ENCODE results near the gene STEAP2.
A peak's percentile ranks its signal among the peaks of the same experiment; 100 is the strongest.
"Not testable (repeated sequence)": the region's sequence is repeated elsewhere in the genome, so short reads cannot be mapped to it uniquely, and the experiment has no call there.

STEAP2 gene

GRCh38 chr7:90211391-90212148 is at the start of gene STEAP2:
Gene STEAP2, plus strand, starts transcription at chr7:90211740. Its CDS starts 13,343 bp downstream, at chr7:90225083.
- peak; percentile 2 to 18 (median 11) for DNase-seq (ENCODE audit: low read depth in 2 of 3, low spot score in 2 of 3)

GRCh38 chr7:90163534-90163933 is 48.0 kb upstream of the STEAP2 start:
- DNase-seq (ENCODE audit: low read depth in 2 of 3, low spot score in 2 of 3): no peak

GRCh38 chr7:90165724-90166123 is 45.8 kb upstream of the STEAP2 start:
- DNase-seq (ENCODE audit: low read depth in 2 of 3, low spot score in 2 of 3): no peak

- DNase-seq (ENCODE audit: low read depth in 2 of 3, low spot score in 2 of 3): no peak
Observed at GRCh38 chr7:90166153-90166552, 45.4 kb upstream of the STEAP2 start.

DNA sequence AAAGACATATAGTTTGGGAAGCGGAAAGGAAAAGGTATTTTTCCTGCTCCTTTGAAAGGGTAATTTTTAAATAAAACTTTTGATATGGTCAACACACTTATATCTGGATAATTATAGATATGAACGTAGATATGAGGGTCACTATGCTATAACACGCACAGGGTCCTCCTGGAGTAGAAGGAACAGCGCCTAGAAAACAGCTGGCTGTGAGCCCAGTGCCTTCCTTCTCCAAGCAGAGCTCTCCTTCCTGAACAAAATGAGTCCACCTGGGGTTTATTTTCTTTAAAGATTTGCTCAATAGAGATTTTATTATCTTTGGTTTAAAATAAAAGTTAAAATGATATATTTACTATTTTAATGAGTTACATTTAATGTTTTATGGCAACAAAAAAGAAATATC is 44.2 kb upstream of the STEAP2 start:
- DNase-seq (ENCODE audit: low read depth in 2 of 3, low spot score in 2 of 3): no peak

DNA sequence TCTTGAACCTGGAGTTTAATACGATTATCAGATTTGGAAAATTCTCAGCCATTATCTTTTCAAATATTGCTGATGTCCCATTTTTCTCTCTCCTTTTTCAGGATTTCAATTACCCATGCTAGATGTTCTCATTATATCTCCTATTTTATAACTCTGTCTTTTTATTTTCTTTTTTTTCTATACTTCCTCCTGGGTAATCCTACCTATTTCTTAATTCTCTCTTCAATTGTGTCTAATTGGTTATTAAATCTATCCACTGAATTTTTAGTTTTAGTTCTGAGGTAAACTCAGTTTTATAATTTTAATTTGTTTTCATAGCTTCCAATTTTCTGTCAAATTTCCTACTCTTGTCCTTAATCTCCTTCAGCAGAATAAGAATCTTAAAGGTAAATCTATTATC is 41.6 kb upstream of the STEAP2 start:
- DNase-seq (ENCODE audit: low read depth in 2 of 3, low spot score in 2 of 3): no peak

DNA sequence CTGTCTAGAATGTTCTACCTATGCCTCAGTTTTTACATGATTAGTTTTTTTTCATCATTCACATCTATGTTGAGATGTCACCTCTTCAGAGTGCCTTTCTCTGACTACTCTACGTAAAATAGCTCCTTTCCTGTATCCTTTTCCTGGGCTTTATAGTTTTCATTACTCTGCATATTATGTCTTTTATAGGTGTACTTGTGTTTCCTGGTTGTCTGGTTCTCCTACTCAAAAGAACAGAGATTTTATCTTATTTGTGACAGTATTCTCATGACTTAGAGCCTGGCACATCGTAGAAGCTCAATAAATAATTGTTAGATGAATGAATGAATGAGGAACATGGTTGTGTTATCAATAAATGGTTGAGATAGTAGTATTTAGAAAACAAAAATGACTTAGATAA is 39.4 kb upstream of the STEAP2 start:
- no peak for DNase-seq (ENCODE audit: low read depth in 2 of 3, low spot score in 2 of 3)

GRCh38 chr7:90172624-90173023 is 38.9 kb upstream of the STEAP2 start:
- no peak for DNase-seq (ENCODE audit: low read depth in 2 of 3, low spot score in 2 of 3)

DNA sequence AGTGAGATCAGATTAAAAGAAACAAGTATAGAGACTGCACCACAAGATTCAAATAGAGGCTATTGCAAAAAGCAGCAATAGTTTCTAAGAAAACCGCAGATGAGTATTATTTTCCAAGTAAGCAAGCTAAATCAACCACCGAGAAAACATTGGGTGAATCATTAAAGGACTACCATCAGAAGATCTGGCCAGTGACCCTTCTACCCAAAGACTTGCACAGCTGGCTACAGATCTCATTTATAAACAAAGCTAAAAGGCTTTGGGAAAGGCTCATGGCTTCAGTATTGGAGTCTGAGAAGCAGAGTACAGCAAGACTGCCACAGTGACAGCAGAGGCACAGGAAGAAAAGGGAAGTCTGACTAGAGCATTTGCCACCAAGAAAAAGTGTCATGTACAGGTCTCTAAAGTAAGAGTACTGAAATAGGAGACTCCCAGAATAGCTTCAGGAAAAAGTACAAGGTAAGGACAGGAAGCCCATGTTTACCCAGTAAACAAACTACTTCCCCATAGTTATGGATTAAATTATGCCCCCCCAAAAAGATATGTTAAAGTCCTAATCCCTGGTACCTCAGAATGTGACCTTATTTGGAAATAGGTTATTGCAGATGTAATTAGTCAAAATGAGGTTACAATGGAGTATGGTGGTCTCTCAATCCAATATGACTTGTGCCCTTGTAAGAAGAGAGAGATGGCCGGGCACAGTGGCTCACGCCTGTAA is 38.3 kb upstream of the STEAP2 start:
- no peak for DNase-seq (ENCODE audit: low read depth in 2 of 3, low spot score in 2 of 3)

GRCh38 chr7:90175667-90176066 is 35.9 kb upstream of the STEAP2 start:
- no peak for DNase-seq (ENCODE audit: low read depth in 2 of 3, low spot score in 2 of 3)

DNA sequence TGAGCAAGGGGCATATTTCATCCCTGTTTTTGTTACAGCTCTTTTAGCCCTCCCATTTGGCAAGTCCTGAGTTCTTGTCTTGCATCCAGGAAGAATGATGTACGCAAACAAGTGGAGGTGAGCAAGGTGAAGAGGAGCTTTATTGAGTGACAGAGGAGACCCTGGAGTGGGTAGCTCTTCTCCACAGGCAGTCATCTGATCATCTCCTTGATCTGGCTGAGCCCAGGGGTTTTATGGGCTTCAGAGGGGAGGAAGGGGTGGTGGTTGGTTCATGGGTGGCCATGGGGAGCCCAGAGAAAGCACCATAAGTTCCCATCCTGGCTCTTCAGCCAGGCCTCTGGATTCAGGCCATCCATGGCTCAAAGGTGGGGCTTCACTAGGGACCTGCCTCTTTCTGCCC is 35.3 kb upstream of the STEAP2 start:
- DNase-seq (ENCODE audit: low read depth in 2 of 3, low spot score in 2 of 3): no peak

DNA sequence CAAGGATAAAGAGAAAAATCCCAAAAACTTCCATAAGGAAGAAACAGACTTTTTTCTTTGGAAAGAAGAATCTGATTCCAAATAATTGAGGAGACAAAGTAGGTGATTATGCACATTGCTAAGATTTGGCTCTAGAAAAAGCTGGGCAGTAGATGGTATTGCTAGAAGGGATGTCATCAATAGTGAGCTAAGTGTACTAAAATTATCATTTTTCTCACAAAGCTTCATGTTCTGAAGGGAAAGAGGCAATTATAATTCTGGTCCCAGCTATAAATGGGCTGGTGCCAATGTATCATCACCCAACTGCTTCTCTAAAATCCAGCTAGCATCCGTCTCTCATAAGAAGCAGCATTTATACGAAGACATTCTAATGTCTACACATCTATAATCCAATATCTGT is 33.4 kb upstream of the STEAP2 start:
- DNase-seq (ENCODE audit: low read depth in 2 of 3, low spot score in 2 of 3): no peak

DNA sequence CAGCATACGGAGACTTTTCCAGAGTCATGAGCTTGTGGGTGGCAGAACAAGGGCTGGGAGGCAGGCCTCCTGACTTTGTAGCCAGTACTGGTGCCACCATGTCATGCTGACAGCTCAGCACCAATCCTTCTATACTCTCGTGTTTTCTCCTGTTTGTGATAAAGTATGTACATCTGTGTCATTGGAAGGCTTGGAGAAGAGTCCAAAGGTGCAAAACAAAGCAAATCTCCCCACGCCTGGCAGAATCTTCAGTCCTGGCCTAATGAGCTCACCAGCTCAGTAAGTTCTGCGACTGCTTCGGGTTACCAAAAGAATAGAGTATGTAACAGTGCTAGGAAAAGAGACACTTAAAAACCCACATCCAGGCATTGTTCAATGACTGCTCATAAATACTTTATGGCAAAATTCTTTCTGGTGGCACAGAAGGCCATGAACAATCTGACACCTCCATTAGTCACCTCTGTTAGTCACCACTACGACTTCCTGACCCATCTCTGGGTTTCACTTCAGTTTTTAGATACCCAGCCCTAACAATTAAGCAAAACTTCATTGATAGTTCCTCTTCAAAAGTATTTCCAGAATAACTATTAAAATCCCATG is 32.8 kb upstream of the STEAP2 start:
- DNase-seq (ENCODE audit: low read depth in 2 of 3, low spot score in 2 of 3): no peak

DNA sequence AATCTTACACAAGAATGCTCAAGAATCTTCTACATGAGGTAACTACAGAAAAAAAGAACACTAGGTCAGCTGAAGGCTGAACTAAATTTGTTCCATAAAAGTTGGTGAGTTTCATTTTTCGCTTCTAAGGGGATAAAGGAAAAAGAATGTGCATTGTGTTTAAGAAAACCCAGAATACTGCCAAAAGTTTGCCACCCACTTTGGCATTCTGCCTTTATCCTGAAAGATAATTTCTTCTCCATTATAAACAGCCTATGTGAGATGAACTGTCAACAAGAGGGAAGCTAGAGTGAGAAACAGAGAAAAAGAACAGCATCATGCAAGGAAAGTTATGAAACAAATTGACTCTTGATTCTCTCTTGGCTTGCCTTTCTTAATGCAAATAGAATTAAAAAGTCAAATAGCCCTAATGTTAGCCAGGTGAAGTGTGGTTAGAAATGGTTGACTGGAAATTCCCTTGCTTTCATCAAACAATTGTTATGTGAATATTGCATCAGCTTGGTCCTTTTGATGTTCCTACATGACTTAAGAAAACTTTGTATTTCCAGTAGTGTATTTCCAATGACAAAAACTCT is 31.4 kb upstream of the STEAP2 start:
- no peak for DNase-seq (ENCODE audit: low read depth in 2 of 3, low spot score in 2 of 3)

DNA sequence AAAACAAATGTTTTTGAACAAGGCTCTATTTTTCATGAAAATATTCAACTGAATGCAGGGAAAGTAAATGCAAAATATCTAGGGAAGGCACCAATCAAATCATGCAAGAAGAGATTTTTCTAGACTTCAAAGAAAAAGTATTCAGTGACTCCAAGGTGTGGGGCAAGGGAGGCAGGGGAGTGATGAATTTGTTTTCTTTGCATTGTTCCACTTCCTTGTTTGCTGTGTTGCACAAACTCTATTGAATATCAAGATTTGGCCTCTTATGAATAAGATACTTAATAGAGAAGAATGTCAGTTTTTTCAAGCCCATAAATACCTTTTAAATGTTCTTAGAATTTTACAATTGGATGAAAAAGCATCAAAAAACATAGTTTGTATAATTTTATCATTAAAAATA is 30.9 kb upstream of the STEAP2 start:
- DNase-seq (ENCODE audit: low read depth in 2 of 3, low spot score in 2 of 3): no peak

DNA sequence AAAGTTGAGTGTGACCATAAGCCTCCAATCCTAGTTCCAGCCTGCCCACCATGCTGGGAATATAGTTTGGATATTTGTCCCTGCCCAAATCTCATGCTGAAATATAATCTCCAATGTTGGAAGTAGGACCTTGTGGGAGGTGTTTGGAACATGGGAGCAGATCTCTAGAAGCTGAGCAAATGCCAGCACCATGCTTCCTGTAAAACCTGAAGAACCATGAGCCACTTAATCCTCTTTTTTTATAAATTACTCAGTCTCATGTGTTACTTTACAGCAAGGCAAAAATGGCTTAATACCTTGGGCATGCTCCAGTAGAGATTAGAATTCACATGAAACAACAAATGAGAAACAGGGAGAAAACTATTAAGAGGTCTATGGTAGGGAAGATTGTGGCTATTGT is 30.1 kb upstream of the STEAP2 start:
- no peak for DNase-seq (ENCODE audit: low read depth in 2 of 3, low spot score in 2 of 3)

GRCh38 chr7:90186290-90186689 is 25.2 kb upstream of the STEAP2 start:
- not testable (repeated sequence) for DNase-seq (ENCODE audit: low read depth in 2 of 3, low spot score in 2 of 3)

GRCh38 chr7:90187507-90188050 is 24.0 kb upstream of the STEAP2 start:
- no peak for DNase-seq (ENCODE audit: low read depth in 2 of 3, low spot score in 2 of 3)

GRCh38 chr7:90188281-90188680 is 23.3 kb upstream of the STEAP2 start:
- DNase-seq (ENCODE audit: low read depth in 2 of 3, low spot score in 2 of 3): no peak

GRCh38 chr7:90190995-90191394 is 20.5 kb upstream of the STEAP2 start:
- DNase-seq (ENCODE audit: low read depth in 2 of 3, low spot score in 2 of 3): no peak

GRCh38 chr7:90191648-90192047 is 19.9 kb upstream of the STEAP2 start:
- DNase-seq (ENCODE audit: low read depth in 2 of 3, low spot score in 2 of 3): no peak

Data from activated CD8-positive, alpha-beta memory T cell treated with anti-CD3 and anti-CD28 coated beads for 48 hours (primary cell).